B cell (primary cell): Measurements from ENCODE around the gene CELF4.

Source experiments
- EZH2 ChIP-seq: IDR thresholded peaks from 2 replicates; pipeline ENCODE4 v1.6.1; 2012; ENCODE audit warnings: borderline replicate concordance, low read depth, mild to moderate bottlenecking, moderate library complexity, low read length; ENCODE audit not compliant: insufficient read depth, poor library complexity, severe bottlenecking
- TF ChIP-seq, protein P1 (sequence below): fragments of 200-600 bp; IDR thresholded peaks from one replicate; pipeline ENCODE4 v1.8.0; 2022; ENCODE audit warnings: antibody characterized with exemption, mild to moderate bottlenecking

- TF ChIP-seq, protein P1, sequence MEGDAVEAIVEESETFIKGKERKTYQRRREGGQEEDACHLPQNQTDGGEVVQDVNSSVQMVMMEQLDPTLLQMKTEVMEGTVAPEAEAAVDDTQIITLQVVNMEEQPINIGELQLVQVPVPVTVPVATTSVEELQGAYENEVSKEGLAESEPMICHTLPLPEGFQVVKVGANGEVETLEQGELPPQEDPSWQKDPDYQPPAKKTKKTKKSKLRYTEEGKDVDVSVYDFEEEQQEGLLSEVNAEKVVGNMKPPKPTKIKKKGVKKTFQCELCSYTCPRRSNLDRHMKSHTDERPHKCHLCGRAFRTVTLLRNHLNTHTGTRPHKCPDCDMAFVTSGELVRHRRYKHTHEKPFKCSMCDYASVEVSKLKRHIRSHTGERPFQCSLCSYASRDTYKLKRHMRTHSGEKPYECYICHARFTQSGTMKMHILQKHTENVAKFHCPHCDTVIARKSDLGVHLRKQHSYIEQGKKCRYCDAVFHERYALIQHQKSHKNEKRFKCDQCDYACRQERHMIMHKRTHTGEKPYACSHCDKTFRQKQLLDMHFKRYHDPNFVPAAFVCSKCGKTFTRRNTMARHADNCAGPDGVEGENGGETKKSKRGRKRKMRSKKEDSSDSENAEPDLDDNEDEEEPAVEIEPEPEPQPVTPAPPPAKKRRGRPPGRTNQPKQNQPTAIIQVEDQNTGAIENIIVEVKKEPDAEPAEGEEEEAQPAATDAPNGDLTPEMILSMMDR, result no peak
- TF ChIP-seq EZH2, result no peak
Measured at GRCh38 chr18:37464257-37464656, 101.3 kb downstream of the CELF4 start.
